GM12801 (cell line): ENCODE data around the gene ADA.

ENCODE experiments used
- TF ChIP-seq, protein P1 (sequence below): IDR thresholded peaks from one replicate; pipeline ENCODE4 v1.5.1; 2011; ENCODE audit warnings: control low read depth; ENCODE audit not compliant: insufficient read length; ENCODE audit errors: extremely low read depth

Gene ADA

DNA sequence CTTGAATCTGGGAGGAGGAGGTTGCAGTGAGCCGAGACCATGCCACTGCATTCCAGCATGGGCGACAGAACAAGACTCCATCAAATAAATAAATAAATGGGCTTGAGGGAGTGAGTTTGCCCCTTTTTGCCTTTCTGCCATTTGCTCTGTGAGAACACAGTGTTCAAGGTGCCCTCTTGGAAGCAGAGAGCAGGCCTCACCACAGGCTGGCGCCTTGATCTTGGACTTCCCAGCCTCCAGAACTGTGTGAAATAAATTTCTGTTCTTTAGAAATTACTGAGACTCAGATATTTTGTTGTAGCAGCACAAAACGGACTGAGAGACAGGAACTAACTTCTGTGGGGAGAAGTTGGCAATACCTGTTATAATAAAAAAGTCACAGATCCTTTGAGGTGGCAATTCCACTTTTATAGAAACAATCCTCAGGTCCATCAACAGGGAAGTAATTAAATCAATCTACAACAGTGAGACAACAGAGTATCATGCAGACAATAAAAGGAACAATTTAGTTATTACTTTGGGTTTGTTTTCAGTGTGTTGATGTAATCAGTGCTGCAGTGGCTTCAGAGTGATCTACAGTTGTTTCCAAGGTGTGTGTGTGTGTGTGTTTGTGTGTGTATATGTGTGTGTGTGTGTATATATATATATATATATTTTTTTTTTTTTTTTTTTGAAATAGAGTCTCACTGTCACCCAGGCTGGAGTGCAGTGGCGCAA is 44.6 kb downstream of the ADA start:
- TF ChIP-seq, protein P1, sequence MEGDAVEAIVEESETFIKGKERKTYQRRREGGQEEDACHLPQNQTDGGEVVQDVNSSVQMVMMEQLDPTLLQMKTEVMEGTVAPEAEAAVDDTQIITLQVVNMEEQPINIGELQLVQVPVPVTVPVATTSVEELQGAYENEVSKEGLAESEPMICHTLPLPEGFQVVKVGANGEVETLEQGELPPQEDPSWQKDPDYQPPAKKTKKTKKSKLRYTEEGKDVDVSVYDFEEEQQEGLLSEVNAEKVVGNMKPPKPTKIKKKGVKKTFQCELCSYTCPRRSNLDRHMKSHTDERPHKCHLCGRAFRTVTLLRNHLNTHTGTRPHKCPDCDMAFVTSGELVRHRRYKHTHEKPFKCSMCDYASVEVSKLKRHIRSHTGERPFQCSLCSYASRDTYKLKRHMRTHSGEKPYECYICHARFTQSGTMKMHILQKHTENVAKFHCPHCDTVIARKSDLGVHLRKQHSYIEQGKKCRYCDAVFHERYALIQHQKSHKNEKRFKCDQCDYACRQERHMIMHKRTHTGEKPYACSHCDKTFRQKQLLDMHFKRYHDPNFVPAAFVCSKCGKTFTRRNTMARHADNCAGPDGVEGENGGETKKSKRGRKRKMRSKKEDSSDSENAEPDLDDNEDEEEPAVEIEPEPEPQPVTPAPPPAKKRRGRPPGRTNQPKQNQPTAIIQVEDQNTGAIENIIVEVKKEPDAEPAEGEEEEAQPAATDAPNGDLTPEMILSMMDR = no peak

DNA sequence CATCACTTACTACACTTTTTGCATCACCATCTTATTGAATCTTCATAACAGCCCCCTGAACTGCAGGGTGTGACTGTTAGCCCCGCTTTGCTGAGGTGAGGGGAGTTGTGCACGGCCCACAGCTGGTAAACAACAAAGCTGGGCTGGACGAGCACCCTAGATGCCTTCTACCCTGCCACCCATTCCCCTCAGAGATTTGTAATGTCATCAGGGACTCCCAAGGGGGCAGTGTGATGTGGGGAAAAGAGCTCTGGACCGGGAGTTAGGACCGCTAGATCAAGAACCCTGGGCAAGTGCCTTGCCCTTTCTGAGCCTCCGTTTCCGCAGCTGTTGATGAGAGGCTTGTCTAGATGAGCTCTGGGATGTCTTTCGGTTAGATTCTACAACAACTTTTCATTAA is 48.2 kb downstream of the ADA start:
- TF ChIP-seq, protein P1 = no peak

DNA sequence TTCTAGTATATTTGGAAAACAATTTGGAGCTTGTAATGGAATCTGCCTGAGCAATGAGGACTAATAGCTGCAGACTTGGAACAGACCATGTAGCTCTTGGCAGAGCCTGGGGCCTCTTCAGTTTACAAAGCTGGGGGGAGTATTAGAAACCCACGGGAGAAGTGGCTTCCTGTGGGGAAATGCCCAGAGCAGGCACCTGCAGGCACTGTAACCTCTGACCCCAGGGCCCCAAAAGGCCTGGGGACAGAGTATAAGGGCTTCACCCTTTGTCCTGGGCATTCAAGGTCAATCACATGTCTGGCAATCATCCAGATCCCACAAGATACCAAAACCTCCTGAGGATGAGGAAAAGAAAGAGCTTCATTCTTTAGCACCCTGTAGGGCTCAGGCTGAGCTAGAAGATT is 49.7 kb downstream of the ADA start:
- TF ChIP-seq, protein P1 = no peak

DNA sequence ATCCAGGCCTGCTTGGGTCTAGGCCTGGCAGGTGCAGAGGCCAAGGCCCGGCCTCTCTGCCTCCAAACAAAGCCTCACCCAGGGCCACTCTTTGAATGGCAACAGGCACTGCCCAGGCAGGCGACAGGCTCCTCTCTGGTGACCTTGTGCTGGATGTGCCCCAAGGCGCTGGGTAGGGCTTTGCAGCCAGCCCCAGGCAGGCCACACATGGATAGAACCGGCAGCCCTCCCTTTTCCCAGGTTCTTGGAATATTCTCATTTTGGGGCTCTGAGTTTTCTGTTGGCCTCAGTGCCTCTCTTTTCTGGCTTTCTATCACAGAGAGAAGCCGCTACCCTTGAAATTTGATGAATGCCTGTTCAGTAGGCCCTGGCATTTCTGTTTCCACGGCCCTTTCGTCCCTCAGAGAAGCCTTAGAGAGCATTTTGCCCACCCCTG is 50.2 kb downstream of the ADA start:
- TF ChIP-seq, protein P1 = no peak

DNA sequence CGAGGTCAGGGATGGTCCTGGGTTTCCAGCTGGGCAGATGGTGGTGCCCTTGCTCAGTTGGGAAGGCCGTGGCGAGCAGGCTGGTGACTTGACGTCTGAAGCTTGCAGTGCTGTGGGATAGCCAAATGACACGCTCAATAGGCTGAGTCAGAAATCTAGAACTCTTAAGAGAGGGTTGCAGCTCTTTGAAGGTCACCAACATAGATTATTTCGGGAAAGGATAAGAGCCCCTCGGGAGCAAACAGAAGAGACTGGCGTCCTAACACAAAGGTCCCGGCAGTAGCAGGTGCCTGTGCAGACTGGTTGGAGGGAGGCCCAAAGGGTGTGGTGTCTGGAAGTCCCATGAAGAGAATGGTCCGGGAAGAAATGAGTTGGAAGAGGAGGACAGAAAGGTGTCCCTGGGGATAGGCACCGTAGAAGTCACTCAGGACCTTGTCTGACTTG is 50.7 kb downstream of the ADA start:
- TF ChIP-seq, protein P1 = no peak

DNA sequence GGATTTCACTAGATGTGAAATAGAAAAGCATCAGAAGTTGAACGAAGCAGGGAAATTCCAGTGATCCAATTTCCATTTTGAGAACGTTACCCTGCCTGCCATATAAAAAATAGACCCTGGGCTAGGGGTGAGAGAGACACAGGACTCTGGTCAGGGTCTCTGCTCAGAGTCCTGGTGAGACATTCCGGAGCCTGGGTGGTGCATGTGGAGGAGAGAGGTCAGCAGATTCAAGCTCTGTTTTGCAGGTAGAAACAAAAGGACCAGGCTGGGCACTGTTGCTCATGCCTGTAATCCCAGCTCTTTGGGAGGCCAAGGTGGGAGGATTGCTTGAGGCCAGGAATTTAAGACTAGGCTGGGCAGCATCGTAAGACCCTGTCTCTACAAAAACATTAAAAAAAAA is 51.2 kb downstream of the ADA start:
- TF ChIP-seq, protein P1 = no peak

DNA sequence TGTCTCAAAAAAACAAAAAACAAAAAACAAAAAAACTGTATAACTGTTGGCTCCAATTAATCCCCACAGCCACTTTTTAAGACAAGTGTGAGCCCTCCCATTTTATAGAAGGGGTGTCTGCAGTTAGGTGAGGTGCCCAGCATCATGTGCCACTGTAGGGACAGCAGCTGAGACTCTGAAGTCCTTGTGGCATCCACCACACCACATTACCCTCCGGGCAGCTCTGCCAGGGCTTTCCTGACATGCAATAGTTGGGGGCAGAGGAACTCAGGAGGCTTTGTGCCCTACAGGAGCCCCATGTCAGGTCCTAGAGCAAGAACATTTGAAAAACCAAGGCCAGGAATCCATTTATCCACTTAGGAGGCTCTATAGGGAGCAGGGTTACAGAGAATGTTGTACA is 51.8 kb downstream of the ADA start:
- TF ChIP-seq, protein P1 = no peak
